K562 (cell line): Measurements from ENCODE around the gene NR2E1. TPM values are rescaled to one million over a fixed set of nuclear protein-coding genes. Genes with fewer than 3 reads are reported as not detected.

Source experiments
- ATAC-seq: fragments of 200-7000 bp; cut with Tn5 transposase; 3 replicates; pipeline ENCODE4 v1.9.1; 2020; ENCODE audit warnings: moderate library complexity
- BruUV-seq: library from RNA; stranded (reverse); fragments of 400-500 nt; replicated peaks from 2 replicates; lab custom pipeline; 2021; lab: Mats Ljungman, UMichigan
- CTCF ChIA-PET: fragments of 300-600 bp; formaldehyde crosslinking; extraction: SDS; loops from one replicate; lab custom pipeline; 2021; ENCODE audit warnings: low intra/inter-chr PET ratio; lab: Yijun Ruan, JAX
- POLR2A ChIA-PET: fragments of 300-600, 350-650 bp; sonication (Branson Sonifier 250); formaldehyde crosslinking; extraction: SDS; loops from one replicate; lab custom pipeline; 2021; ENCODE audit warnings: antibody characterized with exemption, inconsistent platforms; lab: Yijun Ruan, JAX
- DNase-seq, 4 experiments: peaks; one replicate each; pipeline versions ENCODE4 v3.0.0 to v3.0.0-alpha.2; 2011 to 2018; ENCODE audit warnings: low spot score in 3 of 4, mixed read lengths in 3 of 4; ENCODE audit errors: extremely low read depth in 1 of 4
- FAIRE-seq: peaks from 2 replicates; lab custom pipeline; 2011; peaks lifted over from hg19 to GRCh38; lab: Jason Lieb, UNC
- H2AFZ ChIP-seq: 2 replicates; pipeline ENCODE4 v1.6.0; 2011; ENCODE audit warnings: low read depth, low read length, control low read depth, inconsistent platforms
- H3K27ac ChIP-seq: fragments of 200-600 bp; 3 replicates; pipeline ENCODE4 v1.8.0; 2011; ENCODE audit warnings: low read depth, mild to moderate bottlenecking, control low read depth, inconsistent platforms, low read length, moderate library complexity, mixed read lengths; ENCODE audit errors: extremely low read depth
- H3K27me3 ChIP-seq, 2 experiments: fragments of 300-600 bp in 1 of 2; 2 replicates in 1 of 2; 3 replicates in 1 of 2; pipeline versions ENCODE4 v1.6.0 to v1.8.0; 2011; ENCODE audit warnings: inconsistent platforms in 2 of 2, low read length in 2 of 2, mild to moderate bottlenecking in 1 of 2, mixed read lengths in 1 of 2, moderate library complexity in 1 of 2; ENCODE audit not compliant: control insufficient read depth in 2 of 2, insufficient read depth in 2 of 2
- H3K36me3 ChIP-seq: fragments of 300-600 bp; 3 replicates; pipeline ENCODE4 v1.8.0; 2011; ENCODE audit warnings: mild to moderate bottlenecking, low read length, inconsistent platforms; ENCODE audit not compliant: control insufficient read depth, insufficient read depth
- H3K4me1 ChIP-seq, 2 experiments: fragments of 200-600 bp in 1 of 2; replicated peaks in 1 of 2; 2 replicates in 1 of 2; 3 replicates in 1 of 2; pipeline versions ENCODE4 v1.5.1 to v1.8.0; 2011; ENCODE audit warnings: inconsistent platforms in 2 of 2, low read length in 2 of 2, mild to moderate bottlenecking in 1 of 2, mixed read lengths in 1 of 2, moderate library complexity in 1 of 2; ENCODE audit not compliant: control insufficient read depth in 2 of 2, insufficient read depth in 2 of 2
- H3K4me2 ChIP-seq: 2 replicates; pipeline ENCODE4 v1.6.1; 2011; ENCODE audit warnings: low read length, control low read depth, inconsistent platforms, mixed read lengths; ENCODE audit not compliant: insufficient read depth
- H3K4me3 ChIP-seq: fragments of 200-600 bp; sonication (generic), shearing (Covaris generic); 2 replicates; pipeline ENCODE4 v1.5.1; 2016; ENCODE audit warnings: control low read depth, inconsistent platforms
- H3K79me2 ChIP-seq: fragments of 200-600 bp; 3 replicates; pipeline ENCODE4 v1.8.0; 2011; ENCODE audit warnings: low read length, inconsistent platforms; ENCODE audit not compliant: control insufficient read depth, insufficient read depth
- H3K9ac ChIP-seq, 2 experiments: 2 replicates each; pipeline versions ENCODE4 v1.6.0 to v1.6.1; 2011; ENCODE audit warnings: low read depth in 2 of 2, low read length in 2 of 2, control low read depth in 1 of 2, inconsistent platforms in 1 of 2, mild to moderate bottlenecking in 1 of 2, mixed read lengths in 1 of 2; ENCODE audit not compliant: insufficient read depth in 1 of 2
- H3K9me1 ChIP-seq: one replicate; pipeline ENCODE4 v1.6.0; 2011; ENCODE audit warnings: inconsistent platforms, mild to moderate bottlenecking, low read length, moderate library complexity; ENCODE audit not compliant: control insufficient read depth, insufficient read depth
- H3K9me3 ChIP-seq: replicated peaks from 2 replicates; pipeline ENCODE4 v1.5.1; 2011; ENCODE audit warnings: low read depth, low read length, inconsistent platforms; ENCODE audit not compliant: control insufficient read depth, insufficient read depth
- H4K20me1 ChIP-seq: replicated peaks from 2 replicates; pipeline ENCODE4 v1.6.1; 2011; ENCODE audit warnings: low read length, inconsistent platforms, mixed read lengths; ENCODE audit not compliant: control insufficient read depth, insufficient read depth
- ARID1B ChIP-seq: fragments of 450-650 bp; IDR thresholded peaks from 2 replicates; pipeline ENCODE4 v1.6.1; 2016; ENCODE audit warnings: antibody characterized with exemption, mild to moderate bottlenecking, inconsistent platforms
- CBFA2T2 ChIP-seq: fragments of 450-650 bp; conservative IDR thresholded peaks from 2 replicates; pipeline ENCODE4 v1.6.1; 2017; ENCODE audit warnings: mild to moderate bottlenecking
- ILF3 ChIP-seq: fragments of 450-650 bp; IDR thresholded peaks from 2 replicates; pipeline ENCODE4 v1.6.1; 2018; ENCODE audit warnings: antibody characterized with exemption, mild to moderate bottlenecking, moderate library complexity, borderline replicate concordance
- KLF1 ChIP-seq: fragments of 450-650 bp; IDR thresholded peaks from 2 replicates; pipeline ENCODE4 v1.6.1; 2016; ENCODE audit warnings: missing genetic modification characterization, missing compliant biosample characterization
- LEF1 ChIP-seq: fragments of 450-650 bp; IDR thresholded peaks from 2 replicates; pipeline ENCODE4 v1.6.1; 2016; ENCODE audit warnings: mild to moderate bottlenecking
- MCM5 ChIP-seq: fragments of 450-650 bp; IDR thresholded peaks from 2 replicates; pipeline ENCODE4 v1.6.1; 2016; ENCODE audit warnings: low read depth
- NFIC ChIP-seq: fragments of 450-650 bp; IDR thresholded peaks from 2 replicates; pipeline ENCODE4 v1.6.1; 2017; ENCODE audit warnings: mild to moderate bottlenecking, inconsistent platforms
- PHB2 ChIP-seq: fragments of 450-650 bp; IDR thresholded peaks from 2 replicates; pipeline ENCODE4 v1.6.1; 2017; ENCODE audit warnings: low read depth
- ZNF274 ChIP-seq: IDR thresholded peaks from 2 replicates; pipeline ENCODE4 v1.6.1; 2011; ENCODE audit warnings: low read depth, mild to moderate bottlenecking, low read length, moderate library complexity, borderline replicate concordance
- ZNF589 ChIP-seq: fragments of 200-800 bp; sonication (Bioruptor generic); IDR thresholded peaks from 2 replicates; pipeline ENCODE4 v1.6.1; 2016; ENCODE audit warnings: low read depth, missing genetic modification characterization, missing compliant biosample characterization
- WGBS: fragments of 100-300 bp; shearing (Covaris generic); methylation state at CpG from one replicate; pipeline ENCODE4 v1.1.6; 2016; ENCODE audit warnings: low coverage, mixed read lengths; ENCODE audit not compliant: insufficient coverage; ENCODE audit errors: missing lambda C conversion rate; 5-methylcytosine and 5-hydroxymethylcytosine counted together
- in situ Hi-C: fragments of 300-500 bp; cut with MboI; formaldehyde crosslinking; loops from 4 replicates; pipeline ENCODE4 v1.15.0; 2018; ENCODE audit warnings: inconsistent platforms, mixed read lengths
- intact Hi-C: fragments of 100-400 bp; cut with micrococcal nuclease; formaldehyde crosslinking; loops from 2 replicates; pipeline ENCODE4 v1.14.2; 2022
- polyA plus RNA-seq, 8 experiments: library from polyadenylated mRNA; depleted of rRNA in 4 of 8; stranded (reverse) in 5 of 8; unstranded in 3 of 8; fragments of >200 nt; fragmentation: Nextera tagmentation in 2 of 8; fragmentation: Illumina TruSeq in 1 of 8; extraction: Ambion mirVana in 2 of 8; extraction: Trizol in 1 of 8; gene quantifications; 2 replicates each; pipeline versions ENCODE4 v1.2.1 to v1.2.3, GENCODE V29; 2011 to 2014; ENCODE audit warnings: inconsistent platforms in 1 of 8, missing spikeins in 1 of 8
- total RNA-seq, 7 experiments: library from RNA; depleted of rRNA in 6 of 7; stranded (reverse); fragments of >200 nt in 6 of 7; fragmentation: Illumina TruSeq in 2 of 7; extraction: Trizol in 2 of 7; gene quantifications; 2 replicates each; pipeline versions ENCODE4 v1.2.1 to v1.2.3, GENCODE V29; 2011 to 2021; ENCODE audit warnings: low replicate concordance in 1 of 7
- TF ChIP-seq, protein P1 (sequence below), 2 experiments: fragments of 250-450 bp in 1 of 2; fragments of 450-650 bp in 1 of 2; sonication (Bioruptor Pico) in 1 of 2; IDR thresholded peaks; 2 replicates each; pipeline versions ENCODE4 v1.6.1 to v1.8.0; 2016 to 2021; ENCODE audit warnings: mild to moderate bottlenecking in 2 of 2, moderate library complexity in 2 of 2, missing compliant biosample characterization in 1 of 2, missing genetic modification characterization in 1 of 2
- TF ChIP-seq, protein P2 (sequence below): fragments of 450-650 bp; IDR thresholded peaks from 2 replicates; pipeline ENCODE4 v1.6.1; 2016; ENCODE audit warnings: low read depth, mild to moderate bottlenecking, moderate library complexity
- TF ChIP-seq, protein P3 (sequence below): fragments of 250-450 bp; sonication (Bioruptor Pico); IDR thresholded peaks from 2 replicates; pipeline ENCODE4 v1.4.0; 2020; ENCODE audit warnings: mild to moderate bottlenecking, moderate library complexity

NR2E1 gene
- total and polyA plus RNA-seq, 9 of the 15 experiments (the other 6 are each of a cell fraction or from before 2014, with no cell fraction given): not detected

DNA sequence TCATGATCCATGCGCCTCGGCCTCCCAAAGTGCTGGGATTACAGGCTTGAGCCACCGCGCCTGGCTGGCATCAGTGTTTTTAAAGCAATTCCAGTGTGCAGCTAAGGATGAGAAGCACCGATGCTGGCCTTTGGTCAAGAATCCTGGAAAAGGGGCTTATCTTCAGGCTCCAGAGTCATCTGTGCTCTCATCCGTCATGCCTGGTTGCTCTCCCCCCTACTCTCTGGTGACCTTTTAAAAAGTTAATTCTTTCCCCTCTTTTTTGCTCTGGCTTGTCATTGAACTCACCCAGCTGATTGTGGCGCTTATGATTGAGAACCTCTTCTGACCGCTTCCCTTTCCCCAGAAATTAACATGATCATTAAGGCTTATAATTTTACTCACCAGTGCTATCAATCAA lies 28.7 kb downstream of the NR2E1 start (continued):
- TF ChIP-seq ZNF274 (no peak), ARID1B (peak; percentile 68), NFIC (peak; percentile 33; the same call in 1 of the 2 replicates), CBFA2T2 (0 out of 2 replicates have a peak, but pooled peaks have one; percentile 22), ILF3 (no peak), LEF1 (no peak)
- TF ChIP-seq, protein P1, sequence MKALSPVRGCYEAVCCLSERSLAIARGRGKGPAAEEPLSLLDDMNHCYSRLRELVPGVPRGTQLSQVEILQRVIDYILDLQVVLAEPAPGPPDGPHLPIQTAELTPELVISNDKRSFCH (CRISPR knock-in tag; IDR thresholded peaks at IDR 0.05): no peak
- TF ChIP-seq, protein P1 (tag; IDR thresholded peaks at IDR 0.05): peak; percentile 92
- TF ChIP-seq, protein P2, sequence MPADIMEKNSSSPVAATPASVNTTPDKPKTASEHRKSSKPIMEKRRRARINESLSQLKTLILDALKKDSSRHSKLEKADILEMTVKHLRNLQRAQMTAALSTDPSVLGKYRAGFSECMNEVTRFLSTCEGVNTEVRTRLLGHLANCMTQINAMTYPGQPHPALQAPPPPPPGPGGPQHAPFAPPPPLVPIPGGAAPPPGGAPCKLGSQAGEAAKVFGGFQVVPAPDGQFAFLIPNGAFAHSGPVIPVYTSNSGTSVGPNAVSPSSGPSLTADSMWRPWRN: no peak
- TF ChIP-seq, all 486 proteins: peak for 11

DNA sequence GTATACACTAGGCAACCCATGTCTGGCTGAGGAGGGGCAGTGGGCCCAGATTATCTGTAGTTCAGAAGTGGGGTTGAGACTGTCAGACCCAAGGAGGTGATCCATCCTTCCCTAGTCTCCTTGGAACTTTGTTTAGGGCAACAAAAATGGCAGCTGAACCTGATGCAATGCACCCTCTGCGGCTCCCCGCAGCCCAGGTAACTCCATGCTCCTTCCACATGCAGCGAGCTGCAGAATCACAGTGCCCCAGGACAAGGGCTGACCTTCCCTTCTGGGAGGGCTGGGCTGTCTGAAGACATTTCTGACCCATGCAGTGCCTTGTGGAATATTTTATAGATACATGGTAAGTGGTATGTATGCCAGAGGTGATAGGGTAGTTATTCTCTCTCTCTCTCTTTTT lies 29.4 kb downstream of the NR2E1 start:
- intact Hi-C loops: no loop called here
- H3K4me1 ChIP-seq: peaks cover 2 to 9% of the 10 kb centered on the region in 2 experiments; a peak in 3 of 5 replicates
- H4K20me1 ChIP-seq: 0 out of 2 replicates have a peak, but pooled peaks cover 3% of the 10 kb centered on the region
- in situ Hi-C loops: no loop called here
- no peak overlapping the region for H3K4me3 ChIP-seq
- BruUV-seq: no TSS peak
- H3K9ac ChIP-seq: no peak overlapping the region
- DNase-seq (no peak), ATAC-seq (no peak; the same call in 2 of the 3 replicates), FAIRE-seq (no peak)
- no peaks in the 10 kb centered on the region for H3K36me3 ChIP-seq
- POLR2A ChIA-PET: interaction anchor here (0.9 kb wide), 1 partner anchor 19 kb away, joined by 3 read pairs; no protein-coding TSS in a partner anchor
- H3K79me2 ChIP-seq: no peaks in the 10 kb centered on the region
- 14% methylated on average over 3 of the region's 3 CpGs for WGBS
- H3K4me2 ChIP-seq: no peak overlapping the region
- no peak overlapping the region for H3K27ac ChIP-seq
- peaks cover 10 to 12% of the 10 kb centered on the region in 2 experiments; a peak in 4 of 5 replicates for H3K27me3 ChIP-seq
- CTCF ChIA-PET: no interaction called here
- H3K9me1 ChIP-seq: no peaks in the 10 kb centered on the region
- H2AFZ ChIP-seq: no peak overlapping the region
- H3K9me3 ChIP-seq: no peaks in the 10 kb centered on the region
- TF ChIP-seq, protein P3, sequence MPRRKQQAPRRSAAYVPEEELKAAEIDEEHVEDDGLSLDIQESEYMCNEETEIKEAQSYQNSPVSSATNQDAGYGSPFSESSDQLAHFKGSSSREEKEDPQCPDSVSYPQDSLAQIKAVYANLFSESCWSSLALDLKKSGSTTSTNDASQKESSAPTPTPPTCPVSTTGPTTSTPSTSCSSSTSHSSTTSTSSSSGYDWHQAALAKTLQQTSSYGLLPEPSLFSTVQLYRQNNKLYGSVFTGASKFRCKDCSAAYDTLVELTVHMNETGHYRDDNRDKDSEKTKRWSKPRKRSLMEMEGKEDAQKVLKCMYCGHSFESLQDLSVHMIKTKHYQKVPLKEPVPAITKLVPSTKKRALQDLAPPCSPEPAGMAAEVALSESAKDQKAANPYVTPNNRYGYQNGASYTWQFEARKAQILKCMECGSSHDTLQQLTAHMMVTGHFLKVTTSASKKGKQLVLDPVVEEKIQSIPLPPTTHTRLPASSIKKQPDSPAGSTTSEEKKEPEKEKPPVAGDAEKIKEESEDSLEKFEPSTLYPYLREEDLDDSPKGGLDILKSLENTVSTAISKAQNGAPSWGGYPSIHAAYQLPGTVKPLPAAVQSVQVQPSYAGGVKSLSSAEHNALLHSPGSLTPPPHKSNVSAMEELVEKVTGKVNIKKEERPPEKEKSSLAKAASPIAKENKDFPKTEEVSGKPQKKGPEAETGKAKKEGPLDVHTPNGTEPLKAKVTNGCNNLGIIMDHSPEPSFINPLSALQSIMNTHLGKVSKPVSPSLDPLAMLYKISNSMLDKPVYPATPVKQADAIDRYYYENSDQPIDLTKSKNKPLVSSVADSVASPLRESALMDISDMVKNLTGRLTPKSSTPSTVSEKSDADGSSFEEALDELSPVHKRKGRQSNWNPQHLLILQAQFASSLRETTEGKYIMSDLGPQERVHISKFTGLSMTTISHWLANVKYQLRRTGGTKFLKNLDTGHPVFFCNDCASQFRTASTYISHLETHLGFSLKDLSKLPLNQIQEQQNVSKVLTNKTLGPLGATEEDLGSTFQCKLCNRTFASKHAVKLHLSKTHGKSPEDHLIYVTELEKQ (CRISPR knock-in tag): no peak
- TF ChIP-seq MCM5 (no peak), PHB2 (no peak), KLF1 (tag) (no peak), ZNF589 (no peak)
